Endodermal cell (in vitro differentiated cells): ENCODE measurements around the gene IL1RL1. TPM values are rescaled to one million over a fixed set of nuclear protein-coding genes. Genes with fewer than 3 reads are reported as not detected.

Source experiments
- DNase-seq: peaks from one replicate; pipeline ENCODE4 v3.0.0-alpha.2; 2017
- H3K27ac ChIP-seq: 2 replicates; pipeline ENCODE4 v1.5.1; 2013; ENCODE audit warnings: mild to moderate bottlenecking, low read depth, low read length, moderate library complexity
- H3K27me3 ChIP-seq: 2 replicates; pipeline ENCODE4 v1.6.1; 2013; ENCODE audit warnings: mild to moderate bottlenecking, low read length, moderate library complexity; ENCODE audit not compliant: insufficient read depth, control insufficient read depth, poor library complexity, severe bottlenecking
- H3K36me3 ChIP-seq: 2 replicates; pipeline ENCODE4 v1.7.0; 2013; ENCODE audit warnings: mild to moderate bottlenecking, low read length, moderate library complexity; ENCODE audit not compliant: control insufficient read depth, insufficient read depth
- H3K4me1 ChIP-seq: one replicate; pipeline ENCODE4 v1.7.0; 2013; ENCODE audit warnings: low read length; ENCODE audit not compliant: control insufficient read depth, insufficient read depth
- H3K4me3 ChIP-seq: 2 replicates; pipeline ENCODE4 v1.5.1; 2013; ENCODE audit warnings: mild to moderate bottlenecking, low read length, moderate library complexity
- H3K9ac ChIP-seq: 2 replicates; pipeline ENCODE4 v1.6.1; 2013; ENCODE audit warnings: mild to moderate bottlenecking, low read length, moderate library complexity; ENCODE audit not compliant: poor library complexity, severe bottlenecking; ENCODE audit errors: extremely low read depth
- H3K9me3 ChIP-seq: 2 replicates; pipeline ENCODE4 v1.6.1; 2013; ENCODE audit warnings: mild to moderate bottlenecking, low read length, moderate library complexity; ENCODE audit not compliant: control insufficient read depth
- H3K27ac Mint-ChIP-seq: 2 replicates; pipeline ENCODE4 v1.8.0; 2020; ENCODE audit warnings: mixed read lengths
- H3K27me3 Mint-ChIP-seq: 2 replicates; pipeline ENCODE4 v1.8.0; 2021; ENCODE audit warnings: mild to moderate bottlenecking, mixed read lengths; ENCODE audit not compliant: insufficient read depth
- H3K36me3 Mint-ChIP-seq: 2 replicates; pipeline ENCODE4 v1.8.0; 2020; ENCODE audit warnings: low read depth, mixed read lengths
- H3K4me1 Mint-ChIP-seq: 2 replicates; pipeline ENCODE4 v1.8.0; 2020; ENCODE audit warnings: mixed read lengths
- H3K4me3 Mint-ChIP-seq: 2 replicates; pipeline ENCODE4 v1.8.0; 2020; ENCODE audit warnings: mild to moderate bottlenecking, moderate library complexity, mixed read lengths
- H3K9me3 Mint-ChIP-seq: 2 replicates; pipeline ENCODE4 v1.8.0; 2020; ENCODE audit warnings: mild to moderate bottlenecking, mixed read lengths
- WGBS, 2 experiments: methylation state at CpG; one replicate each; pipeline versions ENCODE4 v1.1.5 to v1.1.7; 2013; ENCODE audit warnings: missing lambda C conversion rate in 2 of 2, mixed read lengths in 1 of 2; ENCODE audit not compliant: insufficient coverage in 1 of 2, insufficient read length in 1 of 2; 5-methylcytosine and 5-hydroxymethylcytosine counted together
- total RNA-seq, 2 donors: library from RNA; stranded (reverse); fragmentation: NEBNext Ultra II Directional in 1 of 2; extraction: Animal tissue kit (Norgen Biotek cat#: 25700) in 1 of 2; gene quantifications; 2 replicates in 1 of 2; 3 replicates in 1 of 2; pipeline ENCODE4 v1.2.1, GENCODE V29; 2021
- TF ChIP-seq, protein P1 (sequence below): fragments of 200-600 bp; sonication (generic); conservative IDR thresholded peaks from 2 replicates; pipeline ENCODE4 v1.5.0; 2021; ENCODE audit warnings: antibody characterized with exemption, mild to moderate bottlenecking

IL1RL1 gene
- total RNA-seq, 2 donors from 2014 or later, result 0.75 to 0.84 TPM

DNA sequence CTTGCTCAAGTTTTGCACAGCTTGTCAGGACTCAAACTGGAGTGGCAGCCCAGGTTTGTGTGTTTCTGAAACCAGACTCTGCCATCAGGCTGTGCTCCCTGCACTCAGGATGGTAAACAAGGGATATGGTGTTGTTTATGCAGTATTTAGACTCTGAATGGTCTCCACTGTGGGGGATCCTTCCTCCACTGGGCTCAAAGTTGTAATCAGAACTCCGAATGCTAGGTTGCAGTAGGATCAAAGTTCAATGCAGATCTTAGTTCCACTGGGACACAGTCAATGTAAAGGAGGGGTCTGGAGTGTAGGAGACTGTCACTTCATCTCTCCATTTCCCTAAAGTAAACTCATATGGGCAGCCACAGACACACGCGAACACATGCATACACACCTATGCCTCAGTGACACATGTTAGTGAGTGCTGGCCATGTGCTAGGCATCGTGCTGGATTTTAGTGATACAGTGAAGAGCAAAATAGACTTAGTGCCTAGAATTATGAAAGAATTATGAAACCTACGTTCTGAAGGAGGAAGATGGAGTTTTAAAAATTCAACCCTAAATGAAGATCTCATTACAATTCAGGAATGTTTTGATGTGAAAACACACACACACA is 50.4 kb downstream of the IL1RL1 start:
- H3K4me1 Mint-ChIP-seq, result peaks cover 9% of the 10 kb centered on the region
- DNase-seq, result no peak

GRCh38 chr2:102365763-102366162 is 54.4 kb downstream of the IL1RL1 start:
- Histone ChIP-seq H3K36me3 (peaks cover 45% of the 10 kb centered on the region), H3K9ac (no peak overlapping the region), H3K4me3 (peak overlapping the region; percentile 50), H3K27ac (no peak overlapping the region), H3K9me3 (peaks cover 46% of the 10 kb centered on the region), H3K27me3 (no peaks in the 10 kb centered on the region), H3K4me1 (no peaks in the 10 kb centered on the region)
- peaks cover 50% of the 10 kb centered on the region for H3K36me3 Mint-ChIP-seq
- no peak overlapping the region for H3K27ac Mint-ChIP-seq
- 70 to 80% methylated on average over 1 of the region's 1 CpG for WGBS, 2 experiments
- no peak overlapping the region for H3K4me3 Mint-ChIP-seq
- no peak for DNase-seq
- no peaks in the 10 kb centered on the region for H3K27me3 Mint-ChIP-seq
- TF ChIP-seq, protein P1, sequence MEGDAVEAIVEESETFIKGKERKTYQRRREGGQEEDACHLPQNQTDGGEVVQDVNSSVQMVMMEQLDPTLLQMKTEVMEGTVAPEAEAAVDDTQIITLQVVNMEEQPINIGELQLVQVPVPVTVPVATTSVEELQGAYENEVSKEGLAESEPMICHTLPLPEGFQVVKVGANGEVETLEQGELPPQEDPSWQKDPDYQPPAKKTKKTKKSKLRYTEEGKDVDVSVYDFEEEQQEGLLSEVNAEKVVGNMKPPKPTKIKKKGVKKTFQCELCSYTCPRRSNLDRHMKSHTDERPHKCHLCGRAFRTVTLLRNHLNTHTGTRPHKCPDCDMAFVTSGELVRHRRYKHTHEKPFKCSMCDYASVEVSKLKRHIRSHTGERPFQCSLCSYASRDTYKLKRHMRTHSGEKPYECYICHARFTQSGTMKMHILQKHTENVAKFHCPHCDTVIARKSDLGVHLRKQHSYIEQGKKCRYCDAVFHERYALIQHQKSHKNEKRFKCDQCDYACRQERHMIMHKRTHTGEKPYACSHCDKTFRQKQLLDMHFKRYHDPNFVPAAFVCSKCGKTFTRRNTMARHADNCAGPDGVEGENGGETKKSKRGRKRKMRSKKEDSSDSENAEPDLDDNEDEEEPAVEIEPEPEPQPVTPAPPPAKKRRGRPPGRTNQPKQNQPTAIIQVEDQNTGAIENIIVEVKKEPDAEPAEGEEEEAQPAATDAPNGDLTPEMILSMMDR, result no peak
- H3K4me1 Mint-ChIP-seq, result peaks cover 9% of the 10 kb centered on the region
- H3K9me3 Mint-ChIP-seq, result peaks cover 37% of the 10 kb centered on the region

More for the DNA sequence above, 50.4 kb downstream of the IL1RL1 start:
- Histone ChIP-seq H3K4me3 (no peak overlapping the region), H3K9me3 (peaks cover 39% of the 10 kb centered on the region), H3K27me3 (no peaks in the 10 kb centered on the region), H3K9ac (no peak overlapping the region), H3K36me3 (peaks cover 41% of the 10 kb centered on the region), H3K27ac (no peak overlapping the region), H3K4me1 (no peaks in the 10 kb centered on the region)
- no peak overlapping the region for H3K4me3 Mint-ChIP-seq
- 84 to 100% methylated on average over 1 to 4 of the region's 5 CpGs for WGBS, 2 experiments
- H3K36me3 Mint-ChIP-seq, result peaks cover 37% of the 10 kb centered on the region
- H3K27me3 Mint-ChIP-seq, result no peaks in the 10 kb centered on the region
- peaks cover 28% of the 10 kb centered on the region for H3K9me3 Mint-ChIP-seq
- H3K27ac Mint-ChIP-seq, result no peak overlapping the region
- TF ChIP-seq, protein P1, result no peak

DNA sequence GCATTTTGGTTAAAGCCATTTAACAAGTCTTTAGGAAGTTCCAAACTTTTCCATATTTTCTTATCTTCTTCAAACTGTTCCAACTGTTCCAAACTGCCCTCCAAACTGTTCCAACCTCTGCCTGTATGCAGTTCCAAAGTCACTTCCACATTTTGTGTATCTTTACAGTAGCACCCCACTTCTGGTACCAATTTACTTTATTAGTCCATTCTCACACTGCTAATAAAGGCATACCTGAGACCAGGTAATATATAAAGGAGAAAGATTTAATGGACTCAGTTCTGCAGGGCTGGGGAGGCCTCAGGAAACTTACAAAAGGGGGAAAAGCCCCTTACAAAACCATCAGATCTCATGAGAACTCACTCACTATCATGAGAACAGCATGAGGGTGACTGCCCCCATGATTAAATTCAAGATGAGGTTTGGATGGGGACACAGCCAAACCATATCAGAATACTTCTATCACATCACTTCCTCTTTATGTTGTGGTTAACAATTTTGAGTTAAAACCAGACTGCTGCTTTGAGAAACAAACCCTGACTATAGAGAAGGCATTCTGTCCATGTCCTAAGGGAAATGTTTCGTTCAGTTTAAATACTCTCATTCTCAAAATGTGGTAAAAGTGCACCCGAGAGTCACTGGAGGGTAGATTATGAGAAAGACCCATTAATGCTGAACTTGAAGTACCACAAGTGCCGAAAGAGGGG is 55.2 kb downstream of the IL1RL1 start:
- H3K36me3 Mint-ChIP-seq, result peaks cover 50% of the 10 kb centered on the region
- peaks cover 46% of the 10 kb centered on the region for H3K9me3 ChIP-seq
- H3K4me1 Mint-ChIP-seq, result peaks cover 5% of the 10 kb centered on the region
- no peak overlapping the region for H3K27ac ChIP-seq
- H3K4me3 ChIP-seq, result peak overlapping the region; percentile 50
- 93 to 94% methylated on average over 3 of the region's 3 CpGs for WGBS, 2 experiments
- H3K36me3 ChIP-seq, result peaks cover 45% of the 10 kb centered on the region
- no peak overlapping the region for H3K4me3 Mint-ChIP-seq
- no peak overlapping the region for H3K27ac Mint-ChIP-seq
- H3K27me3 Mint-ChIP-seq, result no peaks in the 10 kb centered on the region
- H3K27me3 ChIP-seq, result no peaks in the 10 kb centered on the region
- TF ChIP-seq, protein P1, result no peak
- no peak overlapping the region for H3K9ac ChIP-seq
- H3K4me1 ChIP-seq, result no peaks in the 10 kb centered on the region
- peaks cover 37% of the 10 kb centered on the region for H3K9me3 Mint-ChIP-seq
- DNase-seq, result no peak
